HepG2 (cell line): ENCODE data around the gene DRAXIN.

ENCODE experiments used
- HNRNPK ChIP-seq: fragments of 200-400 bp; formaldehyde crosslinking; IDR thresholded peaks from 2 replicates; pipeline ENCODE4 v1.6.1; 2018; ENCODE audit warnings: low read length, low read depth, moderate library complexity, mild to moderate bottlenecking; ENCODE audit not compliant: poor library complexity, severe bottlenecking
- MTA3 ChIP-seq: sonication (generic); formaldehyde crosslinking; IDR thresholded peaks from 2 replicates; pipeline ENCODE4 v1.4.0; 2020; ENCODE audit warnings: missing genetic modification reagents

GRCh38 chr1:11738096-11738495, 46.6 kb downstream of the DRAXIN start:
- no peak for TF ChIP-seq MTA3 (CRISPR knock-in tag)
- TF ChIP-seq HNRNPK = no peak
